COLO829 (cell line): ENCODE measurements around the gene SKAP2.
A peak's percentile ranks its signal among the peaks of the same experiment; 100 is the strongest.

Experiments
- DNase-seq: peaks from one replicate; pipeline ENCODE4 v3.0.0; 2012; ENCODE audit warnings: low spot score

The SKAP2 gene, protein sequence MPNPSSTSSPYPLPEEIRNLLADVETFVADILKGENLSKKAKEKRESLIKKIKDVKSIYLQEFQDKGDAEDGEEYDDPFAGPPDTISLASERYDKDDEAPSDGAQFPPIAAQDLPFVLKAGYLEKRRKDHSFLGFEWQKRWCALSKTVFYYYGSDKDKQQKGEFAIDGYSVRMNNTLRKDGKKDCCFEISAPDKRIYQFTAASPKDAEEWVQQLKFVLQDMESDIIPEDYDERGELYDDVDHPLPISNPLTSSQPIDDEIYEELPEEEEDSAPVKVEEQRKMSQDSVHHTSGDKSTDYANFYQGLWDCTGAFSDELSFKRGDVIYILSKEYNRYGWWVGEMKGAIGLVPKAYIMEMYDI

GRCh38 chr7:26864309-26865093 lies at the start of gene SKAP2:
TSS of gene SKAP2 (minus strand) at chr7:26864590. CDS start at chr7:26864429, 161 bp downstream.
- peak; percentile 100 for DNase-seq

DNA sequence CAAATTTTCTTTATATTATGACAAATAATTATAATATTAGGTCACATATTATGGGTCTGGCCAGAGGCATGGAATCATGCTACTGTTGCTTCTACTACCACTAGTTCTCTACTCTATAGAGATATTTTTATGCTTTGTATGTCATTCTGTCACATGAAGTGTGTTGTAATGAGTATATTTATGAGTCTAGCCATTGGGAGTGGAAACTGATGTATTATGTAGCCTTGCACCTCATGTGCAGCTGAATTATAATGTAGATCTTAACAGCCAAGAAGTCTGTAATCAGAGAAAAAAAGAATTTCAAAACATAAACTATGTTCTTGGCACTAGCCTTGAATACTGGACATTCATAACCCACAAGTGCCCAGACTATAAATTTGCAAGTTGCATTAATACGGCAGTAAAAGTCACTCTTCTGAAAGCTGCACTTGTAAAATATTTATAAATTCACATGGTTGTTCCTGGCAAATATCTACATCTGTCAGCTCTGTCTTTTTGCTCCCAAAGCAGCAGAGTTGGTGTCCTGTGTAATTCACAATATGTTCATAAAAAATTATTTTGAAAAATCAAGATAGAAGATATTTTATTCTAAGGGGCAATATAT lies 48.6 kb upstream of the SKAP2 start:
- no peak for DNase-seq

GRCh38 chr7:26912338-26912737 lies 47.9 kb upstream of the SKAP2 start:
- no peak for DNase-seq

DNA sequence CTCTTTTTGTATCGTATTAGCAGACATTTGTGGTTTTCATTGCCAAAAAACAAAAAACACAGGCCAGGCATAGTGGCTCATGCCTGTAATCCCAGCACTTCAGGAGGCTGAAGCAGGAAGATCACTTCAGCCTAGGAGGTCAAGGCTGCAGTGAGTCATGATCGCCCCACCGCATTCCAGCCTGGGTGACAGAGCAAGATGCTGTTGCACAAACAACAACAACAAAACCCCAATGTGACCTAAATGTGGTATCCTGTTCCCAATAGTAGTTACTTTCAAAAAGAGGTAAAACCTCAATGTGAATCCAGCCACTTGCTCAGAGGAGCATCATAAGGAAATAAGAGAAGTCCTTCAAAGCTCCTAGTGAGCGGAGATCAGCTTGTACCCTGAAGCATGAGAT lies 45.8 kb upstream of the SKAP2 start:
- no peak for DNase-seq

DNA sequence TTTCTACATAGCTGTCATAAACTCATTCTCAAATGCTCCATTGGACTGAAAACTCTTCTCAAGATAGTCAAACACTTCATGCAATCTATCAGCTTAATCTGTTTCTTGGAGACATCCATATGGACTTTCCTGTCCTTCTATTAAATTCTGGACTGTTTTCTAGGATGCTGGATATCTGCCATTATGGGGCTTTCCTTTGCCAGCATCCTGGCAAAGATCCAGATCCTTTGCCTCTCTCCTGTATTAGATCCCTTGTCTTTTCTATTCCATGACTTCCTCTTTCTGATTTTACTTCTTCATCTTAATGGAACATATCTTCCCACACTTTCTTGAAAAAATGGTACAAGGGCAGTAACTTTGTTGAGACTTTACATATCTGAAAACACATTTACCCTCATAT lies 35.9 kb upstream of the SKAP2 start:
- peak; percentile 16 for DNase-seq

DNA sequence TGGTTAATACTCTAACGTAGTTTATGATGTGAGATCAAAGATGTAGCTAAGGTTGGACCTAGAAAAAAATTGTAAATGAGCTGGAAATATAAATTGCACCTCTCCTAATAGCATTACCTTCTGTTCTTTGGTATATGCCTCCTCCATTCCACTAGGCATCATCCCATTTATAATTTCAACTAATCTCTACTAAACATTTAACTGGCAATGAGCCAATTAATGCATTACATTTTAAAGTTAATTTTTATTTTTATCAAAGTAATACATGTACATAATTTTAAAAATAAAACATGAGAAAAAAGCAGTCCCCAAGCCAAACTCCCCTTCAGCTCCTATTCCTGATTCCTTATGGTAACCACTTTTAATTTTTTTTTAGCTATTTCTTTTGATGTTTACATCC lies 35.1 kb upstream of the SKAP2 start:
- DNase-seq: no peak

GRCh38 chr7:26898891-26899290 lies 34.5 kb upstream of the SKAP2 start:
- no peak for DNase-seq

GRCh38 chr7:26897928-26898327 lies 33.5 kb upstream of the SKAP2 start:
- DNase-seq: no peak

DNA sequence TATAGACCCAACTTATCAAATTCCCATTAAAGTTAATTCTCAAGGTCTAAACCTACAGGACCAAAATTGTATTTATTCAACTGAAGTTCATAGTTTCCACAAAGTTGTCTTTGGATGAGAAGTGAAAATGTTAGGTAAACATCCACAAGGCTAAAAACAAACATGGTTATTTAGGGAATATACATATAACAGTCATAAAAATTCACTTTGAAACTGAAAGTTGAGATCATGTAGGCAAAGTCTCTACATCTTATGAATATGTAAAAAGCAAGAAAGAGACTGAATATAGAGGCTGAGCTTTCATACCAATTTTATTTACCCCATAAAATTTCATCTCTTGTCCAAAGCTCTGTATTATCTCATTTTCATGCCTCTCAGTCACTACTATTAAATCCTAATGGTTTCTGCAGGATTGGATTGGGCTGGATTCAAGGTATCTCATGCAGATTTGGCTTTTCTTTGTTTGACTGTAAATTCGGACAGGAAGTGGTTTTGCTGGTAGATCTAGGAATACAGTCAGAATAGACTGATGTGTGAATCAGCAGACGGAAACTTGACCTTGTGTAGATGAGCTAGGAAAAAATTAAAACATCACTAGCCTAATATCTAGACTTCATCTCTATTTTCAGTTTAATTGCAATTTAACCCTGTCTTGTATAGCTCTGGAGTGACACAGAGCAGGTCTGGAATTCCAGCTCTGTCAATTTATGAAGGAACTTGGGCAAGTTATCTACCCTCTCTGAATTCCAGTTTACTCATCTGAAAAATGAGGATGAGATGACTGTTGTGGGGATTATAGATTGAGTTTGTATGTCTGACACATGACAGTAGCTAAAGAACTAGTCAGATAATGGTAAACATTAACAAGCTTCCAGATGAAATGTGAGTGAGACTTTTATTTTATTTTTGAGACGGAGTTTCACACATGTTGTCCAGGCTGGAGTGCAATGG lies 27.3 kb upstream of the SKAP2 start:
- peak; percentile 57 for DNase-seq

DNA sequence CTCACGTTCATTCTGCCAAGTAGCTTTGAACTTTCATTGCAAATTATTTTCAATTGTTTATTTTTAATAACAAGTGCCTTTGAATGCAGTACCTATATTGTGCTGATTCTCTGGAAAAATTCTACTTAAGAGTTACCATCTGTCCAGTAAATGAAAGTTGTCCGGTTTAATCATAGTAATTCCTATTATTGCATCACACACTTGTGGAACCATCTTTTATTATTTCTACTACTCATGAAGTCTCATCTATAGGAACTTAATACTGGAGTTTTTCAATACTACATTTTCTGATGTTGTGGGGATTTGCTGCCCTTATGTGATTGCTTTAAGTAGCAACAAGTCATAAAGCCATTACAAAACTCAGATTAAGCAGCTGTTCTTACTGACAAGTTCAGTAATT lies 16.5 kb upstream of the SKAP2 start:
- DNase-seq: no peak

DNA sequence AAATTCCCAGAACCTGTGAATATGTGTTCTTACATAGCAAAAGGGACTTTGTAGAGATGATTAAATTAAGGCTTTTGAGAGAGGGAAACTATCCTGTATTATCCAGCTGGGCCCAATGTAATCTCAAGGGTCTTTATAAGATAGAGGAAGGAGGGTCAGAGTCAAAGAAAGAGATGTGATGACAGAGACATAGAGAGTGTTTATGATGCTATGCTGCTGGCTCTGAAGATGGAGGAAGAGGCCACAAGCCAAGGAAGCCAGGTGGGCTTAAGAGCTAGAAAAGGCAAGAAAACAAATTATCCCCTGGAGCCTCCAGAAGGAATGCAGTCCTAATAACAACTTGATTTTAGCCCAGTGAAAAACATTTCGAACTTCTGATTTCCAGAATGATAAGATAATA lies 15.3 kb upstream of the SKAP2 start:
- DNase-seq: no peak

DNA sequence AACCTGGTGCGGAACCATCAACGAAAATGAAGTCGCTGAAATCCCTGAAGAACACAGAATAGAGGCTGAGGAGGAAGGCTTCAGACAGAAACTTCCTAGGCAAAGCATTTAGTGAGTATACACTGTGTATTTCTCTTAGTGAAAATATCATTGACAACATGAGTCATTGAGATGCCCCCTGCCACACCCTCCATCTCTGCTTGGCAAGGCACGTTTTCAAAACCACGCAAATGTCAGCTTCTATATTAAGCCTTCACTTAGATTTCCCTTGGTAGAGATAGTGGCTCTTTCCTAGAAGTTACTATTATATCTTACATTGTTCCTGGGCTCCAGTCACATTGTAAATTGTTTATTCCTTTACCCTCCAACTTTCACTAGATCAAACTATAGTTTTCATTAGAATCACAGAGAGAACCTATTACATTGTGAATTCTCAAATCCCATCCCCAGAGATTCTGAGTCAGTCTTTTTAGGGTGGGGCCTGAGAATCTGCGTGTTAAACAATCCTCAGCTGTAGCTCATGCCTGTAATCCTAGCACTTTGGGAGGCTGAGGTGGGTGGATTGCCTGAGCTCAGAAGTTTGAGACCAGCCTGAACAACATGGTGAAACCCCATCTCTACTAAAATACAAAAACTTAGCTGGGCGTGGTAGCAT lies 4.6 kb upstream of the SKAP2 start:
- DNase-seq: no peak

- no peak for DNase-seq
Observed at GRCh38 chr7:26865094-26865388, 651 bp upstream of the SKAP2 start.

DNA sequence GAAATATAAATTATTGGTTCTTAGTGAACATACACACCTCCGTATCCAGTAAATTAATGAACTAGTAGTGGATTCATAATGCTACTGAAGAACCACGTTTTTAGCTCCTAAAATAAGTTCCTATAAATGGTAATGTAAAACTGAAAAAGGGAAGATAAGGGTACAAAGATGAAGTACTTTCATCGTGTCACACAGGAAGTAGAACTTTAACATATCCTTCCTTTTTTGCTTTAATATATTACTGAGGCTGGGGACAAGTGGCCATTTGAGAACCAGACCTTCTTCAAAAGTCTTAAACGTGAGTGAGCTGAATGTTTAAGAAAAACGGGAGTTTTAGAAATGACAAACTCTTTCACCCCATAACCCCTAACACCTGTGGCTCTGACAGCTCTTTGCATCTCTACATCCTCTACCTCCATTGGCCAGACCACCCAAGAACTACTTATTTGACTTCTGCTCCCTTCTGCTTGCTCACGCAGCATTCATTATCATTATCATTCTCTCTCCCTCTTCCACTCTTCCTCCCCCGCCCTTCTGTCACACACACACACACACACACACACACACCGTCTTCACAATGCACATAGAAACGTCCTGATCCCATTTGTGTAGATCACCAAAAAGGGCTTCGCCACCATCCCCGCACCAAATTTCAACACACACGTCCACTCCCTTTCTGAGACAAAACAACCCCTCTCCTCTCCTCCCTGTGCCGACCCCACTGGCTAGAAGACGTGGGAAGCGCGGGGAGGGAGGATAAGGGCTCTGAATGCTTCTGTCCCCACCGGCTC lies 677 bp downstream of the SKAP2 start:
- DNase-seq: no peak

DNA sequence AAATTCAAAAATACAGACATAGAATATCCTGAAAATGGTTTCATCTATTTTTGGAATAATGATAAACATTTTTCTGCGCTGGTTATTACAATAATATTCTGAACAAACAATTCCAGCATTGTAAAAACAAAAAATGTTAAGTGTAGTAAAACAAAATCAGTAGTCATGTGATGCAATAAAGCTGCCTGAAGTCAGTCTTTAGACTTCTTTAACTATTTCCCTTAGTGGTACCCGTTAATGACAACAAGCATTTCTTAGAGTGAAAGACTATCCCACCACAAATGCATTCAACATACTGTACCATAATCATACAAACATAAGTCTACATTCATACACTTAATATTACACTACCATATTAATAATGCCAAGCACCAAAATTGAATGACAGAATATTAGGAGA lies 1.6 kb downstream of the SKAP2 start:
- DNase-seq: no peak

DNA sequence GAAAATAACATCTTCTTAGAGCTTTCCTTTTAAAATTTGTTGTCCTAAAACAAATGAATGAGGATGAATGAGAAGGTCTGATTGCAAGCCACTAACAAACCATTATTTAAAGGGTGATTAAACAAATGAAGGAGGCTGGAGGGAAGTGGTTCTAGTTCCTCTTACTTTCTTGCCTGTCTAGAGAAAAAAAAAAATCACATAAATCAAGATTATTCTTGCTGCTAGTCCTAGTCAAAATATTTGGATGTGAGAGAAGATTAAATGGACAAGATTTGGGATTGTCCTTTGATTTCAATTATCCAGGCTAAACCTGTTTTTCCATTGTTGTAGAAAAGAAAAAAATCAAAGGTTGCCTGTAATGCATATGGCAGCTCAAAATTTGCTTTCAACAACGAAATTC lies 3.3 kb downstream of the SKAP2 start:
- no peak for DNase-seq

GRCh38 chr7:26860361-26860760 lies 4.0 kb downstream of the SKAP2 start:
- DNase-seq: no peak

DNA sequence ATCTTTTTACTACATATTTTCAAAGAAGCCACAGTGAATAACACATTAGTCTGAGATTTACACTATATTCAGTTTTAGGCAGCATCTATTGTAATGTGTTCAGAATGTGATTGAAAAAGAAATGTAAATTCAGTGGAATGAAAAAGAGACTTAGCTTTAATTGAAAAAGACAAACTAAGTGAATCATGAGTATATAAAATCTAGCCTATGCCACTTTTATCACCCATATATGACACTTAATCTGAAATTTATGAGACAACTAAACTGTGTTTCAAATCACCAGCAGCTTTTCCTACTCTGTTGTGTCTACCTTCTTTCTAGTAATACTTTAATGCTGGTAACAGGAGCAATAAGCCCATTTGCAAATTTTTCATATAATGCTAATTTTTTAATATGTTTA lies 4.7 kb downstream of the SKAP2 start:
- DNase-seq: no peak

GRCh38 chr7:26858735-26859134 lies 5.7 kb downstream of the SKAP2 start:
- no peak for DNase-seq

GRCh38 chr7:26858241-26858715 lies 6.1 kb downstream of the SKAP2 start:
- no peak for DNase-seq
